ENCODE measurements around the gene SARNP.

SARNP gene

GRCh38 chr12:55724226-55724939 is 93.1 kb downstream of the SARNP start:
- no peak for DNase-seq (ENCODE audit: low spot score)

- no peak for DNase-seq (ENCODE audit: low spot score)
Observed at GRCh38 chr12:55723516-55724225, 93.9 kb downstream of the SARNP start.

DNA sequence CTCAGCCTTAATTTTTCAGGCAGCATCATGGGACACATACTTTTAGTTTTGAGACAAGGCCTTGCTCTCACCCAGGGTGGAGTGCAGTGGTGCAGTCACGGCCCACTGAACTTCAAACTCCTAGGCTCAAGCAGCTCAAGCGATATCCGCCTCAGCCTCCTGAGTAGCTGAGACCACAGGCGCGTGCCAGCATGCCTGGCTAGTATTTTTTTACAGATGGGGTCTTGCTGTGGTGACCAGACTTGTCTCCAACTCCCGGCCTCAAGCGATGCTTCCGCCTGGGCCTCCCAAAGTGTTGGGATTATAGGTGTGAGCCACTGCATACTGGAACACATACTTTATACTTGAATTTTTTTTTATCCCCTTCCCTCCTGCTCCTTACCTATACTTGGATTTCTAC is 94.6 kb downstream of the SARNP start:
- no peak for DNase-seq (ENCODE audit: low spot score)

GRCh38 chr12:55721601-55722213 is 95.8 kb downstream of the SARNP start:
- DNase-seq (ENCODE audit: low spot score), result no peak

- DNase-seq (ENCODE audit: low spot score), result peak; percentile 84
Observed at GRCh38 chr12:55720894-55721444, 96.6 kb downstream of the SARNP start.

DNA sequence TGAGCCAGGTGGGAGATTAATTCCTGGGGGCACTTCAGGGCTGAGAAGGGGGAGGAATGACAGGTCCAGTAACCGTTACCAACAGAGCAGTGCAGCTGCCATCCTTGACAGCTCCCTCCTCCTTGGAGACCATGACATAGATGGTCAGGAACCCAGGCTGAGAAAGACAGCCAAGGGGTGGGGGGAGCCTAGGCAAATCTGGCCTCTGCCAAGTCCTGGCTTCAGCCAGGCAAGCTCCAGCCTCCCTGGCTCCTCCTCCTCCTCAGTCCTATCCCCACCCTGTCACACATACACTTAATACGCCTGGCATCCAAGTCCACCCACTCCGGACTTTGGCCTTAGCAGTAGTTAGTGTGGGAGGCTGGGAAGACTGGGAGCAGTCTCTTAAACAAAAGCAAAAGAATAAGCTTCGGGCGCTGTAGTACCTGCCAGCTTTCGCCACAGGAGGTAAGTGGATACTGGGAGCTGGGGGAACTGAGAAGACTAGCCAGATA is 97.4 kb downstream of the SARNP start, which contains the start of gene RDH5:
Gene RDH5 (plus strand): TSS at position 323 of the 494 bp plus-strand sequence. CDS start 792 bp downstream, outside the sequence.
- DNase-seq (ENCODE audit: low spot score), result peak; percentile 85

- DNase-seq (ENCODE audit: low spot score), result no peak
Observed at GRCh38 chr12:55719371-55719770, 98.2 kb downstream of the SARNP start.

GRCh38 chr12:55718624-55719275 is 98.8 kb downstream of the SARNP start:
- DNase-seq (ENCODE audit: low spot score), result no peak

GRCh38 chr12:55718015-55718414 is 99.5 kb downstream of the SARNP start:
- no peak for DNase-seq (ENCODE audit: low spot score)

DNA sequence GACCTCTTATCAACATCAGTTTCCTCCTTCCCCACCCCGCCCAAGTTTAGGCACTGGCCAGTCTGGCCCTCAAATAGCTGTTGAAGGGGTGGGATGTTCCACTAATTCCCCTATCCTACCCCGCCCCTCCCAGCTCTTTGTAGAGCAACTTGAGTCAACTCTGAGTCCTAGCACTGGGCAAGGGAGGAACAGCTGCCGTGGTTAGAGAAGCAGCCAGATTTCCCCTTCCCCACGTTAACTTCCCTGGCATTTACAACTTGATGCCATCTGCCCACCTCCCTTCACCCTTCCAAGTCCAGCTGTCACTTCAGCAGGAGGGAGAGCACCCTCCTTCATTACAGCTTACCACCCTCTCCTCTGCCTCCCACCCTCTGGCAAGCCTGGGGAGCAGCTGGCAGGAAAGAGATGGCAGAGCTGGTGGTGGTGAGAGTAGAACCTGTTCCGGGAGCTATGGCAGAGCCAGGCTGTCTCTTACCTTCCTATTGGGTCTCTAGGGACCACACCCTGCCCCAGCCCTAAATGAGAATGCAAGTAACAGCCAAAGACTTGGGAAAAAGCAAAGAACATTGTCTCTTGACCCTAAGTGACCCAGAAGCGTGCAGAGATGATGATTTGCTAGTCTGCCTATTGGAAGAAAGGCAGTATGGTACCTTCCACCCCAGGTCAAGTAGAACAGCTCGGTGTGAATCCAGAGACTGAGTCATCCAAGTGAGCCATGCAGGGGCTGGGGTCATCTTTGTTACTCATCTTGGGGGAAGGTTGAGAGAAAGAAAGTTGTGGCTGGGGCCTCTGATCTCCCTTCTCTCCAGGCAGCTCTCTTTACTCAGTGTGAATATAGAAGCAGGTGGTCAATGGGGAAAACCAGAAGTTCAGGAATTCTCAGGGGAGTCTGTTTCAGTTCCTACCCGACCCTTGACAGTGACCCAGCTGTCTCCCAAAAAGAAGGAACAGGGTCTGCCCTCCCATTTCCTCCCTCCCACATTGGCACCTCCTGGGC is 100.2 kb downstream of the SARNP start:
- DNase-seq (ENCODE audit: low spot score), result peak; percentile 65

GRCh38 chr12:55716582-55716957 is 101.0 kb downstream of the SARNP start:
- no peak for DNase-seq (ENCODE audit: low spot score)

GRCh38 chr12:55715833-55716581 is 101.5 kb downstream of the SARNP start, which contains the start of gene BLOC1S1:
Gene BLOC1S1, plus strand, starts transcription at chr12:55716046. Its CDS starts 6 bp downstream, at chr12:55716052.
- DNase-seq (ENCODE audit: low spot score), result peak; percentile 91

DNA sequence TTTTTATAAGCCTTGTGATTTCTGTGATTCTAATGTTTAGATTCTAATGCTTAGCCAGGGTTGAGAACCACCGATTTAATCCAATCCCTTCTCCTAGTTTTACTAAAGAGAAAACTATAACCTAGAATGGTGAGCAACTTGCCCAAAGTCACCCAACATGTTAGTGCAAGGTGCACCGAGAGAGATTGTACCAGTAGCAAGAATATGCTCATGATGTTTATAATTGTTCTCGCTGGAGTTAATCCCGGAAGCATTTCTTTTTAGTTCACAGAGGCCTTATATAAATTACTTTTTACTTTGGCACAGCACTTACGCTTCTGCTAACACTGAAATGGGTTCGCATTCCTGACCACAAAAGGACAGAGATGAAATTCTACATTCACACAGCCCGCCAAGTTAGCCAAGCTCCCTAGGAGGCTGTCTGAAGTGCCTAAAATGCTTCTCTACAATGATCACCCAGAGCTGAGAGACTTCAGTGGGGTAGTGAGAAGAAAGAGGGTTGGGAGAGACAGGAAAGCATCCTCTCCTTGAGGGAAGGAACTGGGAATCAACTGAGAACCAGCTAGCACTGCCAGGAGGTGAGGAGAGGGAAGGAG is 102.3 kb downstream of the SARNP start:
- DNase-seq (ENCODE audit: low spot score), result no peak

- peak; percentile 89 for DNase-seq (ENCODE audit: low spot score)
Observed at GRCh38 chr12:55713721-55714120, 103.8 kb downstream of the SARNP start.

DNA sequence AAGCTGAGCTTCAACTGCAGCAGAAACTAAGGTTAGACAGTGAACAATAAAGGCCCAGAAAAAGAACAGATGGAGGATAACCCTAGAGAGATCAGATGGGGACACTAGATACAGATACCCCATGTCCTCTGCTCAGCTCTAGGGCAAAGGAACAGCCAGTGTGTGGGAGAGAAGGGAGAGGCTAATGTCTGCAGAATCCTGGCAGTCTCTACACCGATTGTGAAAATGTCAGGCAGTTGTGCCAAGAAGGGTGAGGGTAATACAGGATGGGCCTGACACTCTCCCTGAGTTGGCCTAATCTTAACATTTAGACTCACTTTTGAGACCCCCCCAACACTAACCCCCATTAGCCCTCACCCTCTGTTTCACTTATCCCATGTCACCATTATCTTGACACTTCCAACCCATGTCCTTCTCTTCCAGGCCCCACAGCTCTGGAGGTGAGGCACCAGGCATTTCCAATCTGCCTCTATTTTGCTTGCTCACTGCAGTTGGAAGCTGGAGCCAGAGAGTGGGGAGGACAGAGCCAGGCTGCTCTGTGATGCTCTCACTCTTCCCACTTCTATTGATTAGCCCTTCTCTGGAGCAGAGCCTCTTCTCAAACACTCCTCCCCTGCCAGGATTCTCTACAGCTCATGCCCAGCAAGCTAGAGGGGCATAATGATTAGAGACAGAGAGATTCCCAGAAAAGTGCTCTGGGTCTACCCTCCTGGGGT is 104.7 kb downstream of the SARNP start:
- DNase-seq (ENCODE audit: low spot score), result no peak

GRCh38 chr12:55711786-55712553 is 105.6 kb downstream of the SARNP start:
- no peak for DNase-seq (ENCODE audit: low spot score)

GRCh38 chr12:55708695-55709233 is 108.8 kb downstream of the SARNP start:
- DNase-seq (ENCODE audit: low spot score), result no peak
